Endothelial cell of umbilical vein (primary cell): ENCODE results near the gene GPD2.

ENCODE experiments used
- CTCF ChIP-seq, 2 donors: IDR thresholded peaks; 1 replicate in 1 of 2; 2 replicates in 1 of 2; pipeline ENCODE4 v1.5.1; 2011; ENCODE audit warnings: low read length in 2 of 2, mild to moderate bottlenecking in 2 of 2, moderate library complexity in 2 of 2, control low read depth in 1 of 2, inconsistent platforms in 1 of 2, low read depth in 1 of 2; ENCODE audit not compliant: insufficient read depth in 1 of 2; ENCODE audit errors: extremely low read depth in 1 of 2
- EZH2 ChIP-seq: IDR thresholded peaks from 2 replicates; pipeline ENCODE4 v1.6.1; 2012; ENCODE audit warnings: borderline replicate concordance, low read depth, mild to moderate bottlenecking, moderate library complexity, low read length, inconsistent platforms; ENCODE audit not compliant: severe bottlenecking
- FOS ChIP-seq: IDR thresholded peaks from 2 replicates; pipeline ENCODE4 v1.6.1; 2011; ENCODE audit warnings: mild to moderate bottlenecking, low read length, moderate library complexity, borderline replicate concordance; ENCODE audit not compliant: insufficient read depth
- JUN ChIP-seq: IDR thresholded peaks from 2 replicates; pipeline ENCODE4 v1.6.1; 2011; ENCODE audit warnings: borderline replicate concordance, low read depth; ENCODE audit not compliant: insufficient read length, insufficient read depth
- MAX ChIP-seq: IDR thresholded peaks from 2 replicates; pipeline ENCODE4 v1.6.1; 2011; ENCODE audit not compliant: insufficient read depth, insufficient read length
- POLR2A ChIP-seq: IDR thresholded peaks from 2 replicates; pipeline ENCODE4 v1.6.1; 2012; ENCODE audit warnings: low read depth, mild to moderate bottlenecking, control low read depth, low read length
- POLR2AphosphoS5 ChIP-seq: IDR thresholded peaks from 2 replicates; pipeline ENCODE4 v1.6.1; 2012; ENCODE audit warnings: low read depth, mild to moderate bottlenecking, control low read depth, low read length, moderate library complexity; ENCODE audit not compliant: insufficient read depth

GRCh38 chr2:156540706-156541105 lies 104.5 kb downstream of the GPD2 start:
- TF ChIP-seq CTCF (IDR thresholded peaks at IDR 0.05; ENCODE audit: extremely low read depth in 1 of 2, insufficient read depth in 1 of 2, low read depth in 1 of 2, low read length in 2 of 2): no peak
- no peak for TF ChIP-seq POLR2A
- no peak for TF ChIP-seq FOS
- TF ChIP-seq JUN: no peak
- no peak for TF ChIP-seq POLR2AphosphoS5
- TF ChIP-seq EZH2: no peak
- no peak for TF ChIP-seq MAX
